ENCODE data around the gene CRIM1.

DNA sequence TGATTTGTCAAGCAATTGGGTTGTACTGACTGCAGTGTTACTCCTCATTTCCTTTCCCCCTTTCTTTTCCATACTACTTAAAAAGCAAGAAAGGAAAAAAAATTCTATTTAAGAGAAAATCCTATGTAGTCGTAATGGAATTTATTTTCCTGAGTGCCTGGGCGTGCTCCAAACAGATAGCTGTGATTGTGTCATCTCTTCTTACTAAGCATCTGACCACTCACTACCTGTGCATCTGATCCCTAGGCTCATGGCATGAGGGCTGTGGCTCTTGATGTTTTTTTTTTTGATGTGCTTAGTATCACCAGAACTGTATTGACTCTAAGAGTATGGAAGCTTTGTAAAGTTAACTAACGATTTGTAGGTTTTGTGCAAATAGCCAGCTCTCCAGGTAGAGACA is 19.0 kb downstream of the CRIM1 start:
- TF ChIP-seq CEBPB (IDR thresholded peaks at IDR 0.05): no peak
- TF ChIP-seq TAF1 (IDR thresholded peaks at IDR 0.05; ENCODE audit: low read depth): no peak
- TF ChIP-seq, protein P1, sequence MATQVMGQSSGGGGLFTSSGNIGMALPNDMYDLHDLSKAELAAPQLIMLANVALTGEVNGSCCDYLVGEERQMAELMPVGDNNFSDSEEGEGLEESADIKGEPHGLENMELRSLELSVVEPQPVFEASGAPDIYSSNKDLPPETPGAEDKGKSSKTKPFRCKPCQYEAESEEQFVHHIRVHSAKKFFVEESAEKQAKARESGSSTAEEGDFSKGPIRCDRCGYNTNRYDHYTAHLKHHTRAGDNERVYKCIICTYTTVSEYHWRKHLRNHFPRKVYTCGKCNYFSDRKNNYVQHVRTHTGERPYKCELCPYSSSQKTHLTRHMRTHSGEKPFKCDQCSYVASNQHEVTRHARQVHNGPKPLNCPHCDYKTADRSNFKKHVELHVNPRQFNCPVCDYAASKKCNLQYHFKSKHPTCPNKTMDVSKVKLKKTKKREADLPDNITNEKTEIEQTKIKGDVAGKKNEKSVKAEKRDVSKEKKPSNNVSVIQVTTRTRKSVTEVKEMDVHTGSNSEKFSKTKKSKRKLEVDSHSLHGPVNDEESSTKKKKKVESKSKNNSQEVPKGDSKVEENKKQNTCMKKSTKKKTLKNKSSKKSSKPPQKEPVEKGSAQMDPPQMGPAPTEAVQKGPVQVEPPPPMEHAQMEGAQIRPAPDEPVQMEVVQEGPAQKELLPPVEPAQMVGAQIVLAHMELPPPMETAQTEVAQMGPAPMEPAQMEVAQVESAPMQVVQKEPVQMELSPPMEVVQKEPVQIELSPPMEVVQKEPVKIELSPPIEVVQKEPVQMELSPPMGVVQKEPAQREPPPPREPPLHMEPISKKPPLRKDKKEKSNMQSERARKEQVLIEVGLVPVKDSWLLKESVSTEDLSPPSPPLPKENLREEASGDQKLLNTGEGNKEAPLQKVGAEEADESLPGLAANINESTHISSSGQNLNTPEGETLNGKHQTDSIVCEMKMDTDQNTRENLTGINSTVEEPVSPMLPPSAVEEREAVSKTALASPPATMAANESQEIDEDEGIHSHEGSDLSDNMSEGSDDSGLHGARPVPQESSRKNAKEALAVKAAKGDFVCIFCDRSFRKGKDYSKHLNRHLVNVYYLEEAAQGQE (IDR thresholded peaks at IDR 0.05; ENCODE audit: low read depth): no peak
- TF ChIP-seq YY1 (IDR thresholded peaks at IDR 0.05; ENCODE audit: low read depth): no peak
- no peak for TF ChIP-seq RAD21 (IDR thresholded peaks at IDR 0.05; ENCODE audit: low read depth)
- TF ChIP-seq FOXM1 (IDR thresholded peaks at IDR 0.05; ENCODE audit: borderline replicate concordance, low read depth): no peak
- no peak for TF ChIP-seq EP300 (IDR thresholded peaks at IDR 0.05; ENCODE audit: borderline replicate concordance)
